GM18951 (cell line): Measurements from ENCODE around the gene SRD5A1.
"Not testable (repeated sequence)": the region's sequence is repeated elsewhere in the genome, so short reads cannot be mapped to it uniquely, and the experiment has no call there.

Source experiments
- POLR2A ChIP-seq: IDR thresholded peaks from 4 replicates; pipeline ENCODE4 v1.6.1; 2011; ENCODE audit warnings: mild to moderate bottlenecking; ENCODE audit not compliant: insufficient read length, insufficient read depth; ENCODE audit errors: extremely low read depth
- in situ Hi-C: fragments of 300-500 bp; cut with MboI; formaldehyde crosslinking; loops from one replicate; pipeline ENCODE4 v1.12.0; 2022; ENCODE audit warnings: low sequenced_read_pairs, mixed read lengths, inconsistent platforms; ENCODE audit not compliant: unreplicated experiment

Gene SRD5A1

GRCh38 chr5:6638236-6638635 lies 5.0 kb downstream of the SRD5A1 start:
- in situ Hi-C loops = no loop called here
- no peak for TF ChIP-seq POLR2A

- TF ChIP-seq POLR2A = no peak
- in situ Hi-C loops = loop anchor here (10.0 kb wide), 1 partner anchor 92 kb away; no protein-coding TSS in a partner anchor
These were observed 9.4 kb downstream of the SRD5A1 start for GRCh38 chr5:6642655-6643054.

GRCh38 chr5:6644794-6645241 lies 11.6 kb downstream of the SRD5A1 start:
- in situ Hi-C loops = loop anchor here (10.0 kb wide), 1 partner anchor 90 kb away; no protein-coding TSS in a partner anchor
- no peak for TF ChIP-seq POLR2A

- in situ Hi-C loops = loop anchor here (10.0 kb wide), 1 partner anchor 89 kb away; no protein-coding TSS in a partner anchor
These were observed 12.5 kb downstream of the SRD5A1 start for GRCh38 chr5:6645571-6646362.

GRCh38 chr5:6649186-6649585 lies 15.9 kb downstream of the SRD5A1 start:
- in situ Hi-C loops = loop anchor here (10.0 kb wide), 1 partner anchor 86 kb away; no protein-coding TSS in a partner anchor
- TF ChIP-seq POLR2A = no peak

GRCh38 chr5:6649681-6650080 lies 16.4 kb downstream of the SRD5A1 start:
- no peak for TF ChIP-seq POLR2A
- in situ Hi-C loops = loop anchor here (10.0 kb wide), 1 partner anchor 85 kb away; no protein-coding TSS in a partner anchor

GRCh38 chr5:6652025-6652424 lies 18.8 kb downstream of the SRD5A1 start:
- TF ChIP-seq POLR2A = no peak
- in situ Hi-C loops = no loop called here

GRCh38 chr5:6655432-6655831 lies 22.2 kb downstream of the SRD5A1 start:
- in situ Hi-C loops = no loop called here
- no peak for TF ChIP-seq POLR2A

- in situ Hi-C loops = no loop called here
- TF ChIP-seq POLR2A = no peak
These were observed 23.4 kb downstream of the SRD5A1 start for GRCh38 chr5:6656680-6657079.

- in situ Hi-C loops = no loop called here
- peak; percentile 31 for TF ChIP-seq POLR2A
These were observed 26.9 kb downstream of the SRD5A1 start for GRCh38 chr5:6659941-6660684.

GRCh38 chr5:6660688-6661087 lies 27.4 kb downstream of the SRD5A1 start:
- in situ Hi-C loops = no loop called here
- TF ChIP-seq POLR2A = no peak

- in situ Hi-C loops = no loop called here
- no peak for TF ChIP-seq POLR2A
These were observed 33.5 kb downstream of the SRD5A1 start for GRCh38 chr5:6666762-6667161.

GRCh38 chr5:6667648-6668047 lies 34.4 kb downstream of the SRD5A1 start:
- in situ Hi-C loops = no loop called here
- no peak for TF ChIP-seq POLR2A

- in situ Hi-C loops = not testable (repeated sequence)
These were observed 35.5 kb downstream of the SRD5A1 start for GRCh38 chr5:6668717-6669116.

GRCh38 chr5:6673031-6673430 lies 39.8 kb downstream of the SRD5A1 start:
- TF ChIP-seq POLR2A = no peak
- in situ Hi-C loops = no loop called here
